H54 (cell line): ENCODE data around the gene IL15.
"Not testable (repeated sequence)": the region's sequence is repeated elsewhere in the genome, so short reads cannot be mapped to it uniquely, and the experiment has no call there.

Experiments used
- DNase-seq: peaks from one replicate; pipeline ENCODE4 v3.0.0; 2011; ENCODE audit warnings: low spot score, mixed read lengths; ENCODE audit not compliant: insufficient read length
- FAIRE-seq: peaks from 3 replicates; lab custom pipeline; 2011; peaks lifted over from hg19 to GRCh38; lab: Jason Lieb, UNC
- POLR2A ChIP-seq: IDR thresholded peaks from 2 replicates; pipeline ENCODE4 v1.6.1; 2011; ENCODE audit warnings: low read depth, mild to moderate bottlenecking, low read length

The IL15 gene

DNA sequence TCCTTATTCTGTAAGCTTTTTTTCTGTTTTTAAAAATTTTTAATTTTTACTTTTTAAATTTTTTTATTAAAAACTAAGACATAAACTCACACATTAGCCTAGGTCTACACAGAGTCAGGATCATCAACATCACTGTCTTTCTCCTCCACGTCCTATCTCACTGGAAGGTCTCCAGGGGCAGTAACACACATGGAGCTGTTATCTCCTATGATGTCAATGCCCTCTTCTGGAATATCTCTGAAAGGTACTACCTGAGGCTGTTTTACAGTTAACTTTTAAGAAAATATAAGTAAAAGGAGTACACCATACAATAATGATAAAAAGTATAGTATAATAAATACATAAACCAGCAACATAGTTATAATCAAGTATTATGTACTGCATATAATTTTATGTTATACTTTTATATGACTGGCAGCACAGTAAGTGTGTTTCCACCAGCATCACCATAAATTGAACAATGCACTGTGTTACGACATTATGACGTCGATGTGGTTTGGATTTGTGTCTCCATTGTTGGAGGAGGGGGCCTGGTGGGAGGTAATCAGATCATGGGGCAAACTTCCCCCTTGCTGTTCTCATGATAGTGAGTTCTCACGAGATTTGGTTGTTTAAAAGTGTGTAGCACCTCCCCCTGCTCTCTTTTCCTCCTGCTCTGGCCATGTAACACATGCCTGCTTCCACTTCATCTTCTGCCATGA lies 21.3 kb downstream of the IL15 start:
- DNase-seq (no peak), FAIRE-seq (no peak)
- TF ChIP-seq POLR2A, result no peak

DNA sequence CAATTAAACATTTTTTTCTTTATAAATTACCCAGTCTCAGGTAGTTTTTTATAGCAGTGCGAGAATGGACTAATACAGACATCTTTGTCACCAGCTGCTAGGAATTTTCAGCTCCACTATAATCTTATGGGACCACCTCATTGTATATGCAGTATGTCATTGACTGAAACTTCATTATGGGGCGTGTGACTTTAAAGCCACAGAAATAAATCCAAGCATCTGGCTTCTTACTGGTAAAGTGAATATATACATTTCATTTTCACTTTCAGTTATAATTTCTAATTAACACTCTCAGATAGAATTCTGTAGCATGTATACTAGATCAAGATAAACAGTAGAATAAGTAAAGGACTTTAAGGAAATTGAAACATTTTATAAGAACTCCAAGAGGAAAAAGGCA lies 21.9 kb downstream of the IL15 start:
- no peak for TF ChIP-seq POLR2A
- no peak for DNase-seq
- no peak for FAIRE-seq

DNA sequence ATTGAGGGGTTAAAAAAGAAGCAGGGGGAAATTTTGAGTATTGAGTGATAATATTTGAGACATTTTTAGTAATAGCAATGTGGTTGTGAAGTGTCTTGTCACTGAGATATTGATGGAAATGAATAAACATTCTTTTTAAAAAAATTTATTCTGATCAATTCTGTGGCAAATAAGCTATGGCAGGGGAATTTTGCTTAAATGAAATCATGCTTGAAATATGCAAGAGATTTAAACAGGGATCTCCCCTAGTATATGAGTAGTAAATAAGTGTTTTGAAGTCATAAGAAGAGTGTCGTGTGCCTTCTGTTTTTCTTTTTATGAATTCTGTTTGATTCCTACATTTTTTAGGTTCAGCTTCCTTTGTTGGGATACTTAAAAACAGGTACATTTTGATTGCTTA lies 23.2 kb downstream of the IL15 start:
- no peak for DNase-seq
- no peak for TF ChIP-seq POLR2A
- no peak for FAIRE-seq

DNA sequence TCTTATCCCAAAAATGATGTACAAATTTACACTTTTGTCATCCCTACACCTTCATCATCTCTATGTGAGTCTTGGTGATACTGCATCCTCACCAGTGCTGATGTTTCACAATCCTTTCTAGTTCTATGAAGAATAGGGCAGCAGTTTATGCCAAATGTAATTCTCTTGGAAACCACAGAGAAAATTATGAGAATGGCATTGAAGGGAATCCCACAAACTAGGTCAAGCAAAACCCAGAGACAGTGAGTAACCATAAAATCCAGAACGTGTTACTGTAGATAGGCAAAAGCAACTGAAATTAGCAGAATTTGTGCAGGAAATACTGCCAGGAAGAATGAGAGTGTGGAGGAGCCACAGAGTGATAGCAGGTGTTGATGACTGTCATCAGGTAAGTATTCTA lies 24.5 kb downstream of the IL15 start:
- FAIRE-seq, result no peak
- no peak for TF ChIP-seq POLR2A

DNA sequence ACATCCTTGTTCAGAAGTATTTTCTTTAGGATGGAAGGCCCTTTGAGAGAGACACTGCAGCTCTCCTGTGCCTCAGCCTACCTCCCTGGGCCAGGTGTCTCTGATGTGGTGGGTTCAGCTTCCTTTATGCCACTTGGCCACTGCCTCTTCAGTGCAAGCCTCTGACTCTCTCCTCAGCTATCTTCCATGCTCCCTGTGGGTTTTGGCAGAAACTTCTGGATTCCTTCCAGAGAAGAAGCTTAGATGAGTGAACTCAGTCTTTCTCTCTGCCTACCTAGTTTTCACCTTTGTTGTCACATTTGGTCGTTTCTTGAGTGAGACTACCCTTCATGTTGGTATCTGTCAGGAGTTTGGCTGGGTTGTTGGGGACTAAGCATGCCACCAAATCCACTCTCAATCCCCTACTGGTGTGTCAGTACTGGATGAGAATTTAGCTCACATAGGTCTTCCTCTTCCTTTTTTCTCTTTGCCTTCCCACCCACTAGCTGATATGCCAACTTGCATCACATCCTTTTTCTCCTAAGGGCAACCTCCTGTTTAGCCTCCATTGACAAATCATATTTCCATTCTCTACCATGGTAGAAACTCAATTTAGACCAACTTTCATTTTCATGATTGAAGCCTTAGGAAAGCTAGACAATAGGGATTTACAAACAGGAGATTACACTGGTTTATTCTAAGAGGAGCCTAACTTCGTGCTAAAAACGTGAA lies 32.0 kb downstream of the IL15 start:
- TF ChIP-seq POLR2A, result no peak
- DNase-seq, result no peak
- FAIRE-seq, result no peak

More for the DNA sequence above, 24.5 kb downstream of the IL15 start:
- no peak for DNase-seq

DNA sequence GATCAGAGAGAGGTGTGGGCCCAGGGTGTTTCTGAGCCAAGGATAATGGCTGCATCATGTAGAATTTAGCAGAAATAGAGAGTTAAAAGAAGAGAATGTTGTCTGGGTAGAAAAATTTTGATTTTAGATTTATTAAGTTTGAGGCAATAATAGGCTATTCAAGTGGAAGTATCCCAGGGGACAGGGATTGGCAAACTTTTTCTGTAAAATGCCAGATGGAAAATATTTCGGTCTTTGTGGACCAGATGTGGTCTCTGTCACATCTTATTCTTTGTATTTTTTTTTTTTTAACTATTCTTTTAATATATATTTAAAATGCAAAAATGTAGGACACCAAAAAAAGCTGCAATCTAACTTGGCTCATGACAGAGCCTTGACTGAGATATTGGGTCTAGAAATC lies 33.1 kb downstream of the IL15 start:
- DNase-seq (no peak), FAIRE-seq (no peak)
- no peak for TF ChIP-seq POLR2A

DNA sequence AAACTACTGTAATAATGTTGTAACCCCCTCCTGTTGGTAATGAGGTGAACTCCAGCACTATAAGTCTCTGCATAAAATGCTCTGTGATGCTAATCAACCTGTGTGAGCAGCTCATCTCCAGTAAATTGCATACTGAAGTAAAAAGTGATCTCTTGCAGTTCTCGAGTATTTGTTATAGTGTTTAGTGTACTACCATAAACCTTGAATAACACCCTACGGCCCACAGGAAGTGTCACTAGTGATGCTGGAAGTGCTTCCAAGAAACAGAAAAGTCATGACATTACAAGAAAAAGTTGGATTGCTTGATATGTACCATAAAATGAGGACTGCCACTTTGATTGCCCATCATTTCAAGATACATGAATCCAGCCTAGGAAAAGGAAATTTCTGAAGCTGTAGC lies 39.0 kb downstream of the IL15 start:
- FAIRE-seq (no peak), DNase-seq (no peak)
- no peak for TF ChIP-seq POLR2A

DNA sequence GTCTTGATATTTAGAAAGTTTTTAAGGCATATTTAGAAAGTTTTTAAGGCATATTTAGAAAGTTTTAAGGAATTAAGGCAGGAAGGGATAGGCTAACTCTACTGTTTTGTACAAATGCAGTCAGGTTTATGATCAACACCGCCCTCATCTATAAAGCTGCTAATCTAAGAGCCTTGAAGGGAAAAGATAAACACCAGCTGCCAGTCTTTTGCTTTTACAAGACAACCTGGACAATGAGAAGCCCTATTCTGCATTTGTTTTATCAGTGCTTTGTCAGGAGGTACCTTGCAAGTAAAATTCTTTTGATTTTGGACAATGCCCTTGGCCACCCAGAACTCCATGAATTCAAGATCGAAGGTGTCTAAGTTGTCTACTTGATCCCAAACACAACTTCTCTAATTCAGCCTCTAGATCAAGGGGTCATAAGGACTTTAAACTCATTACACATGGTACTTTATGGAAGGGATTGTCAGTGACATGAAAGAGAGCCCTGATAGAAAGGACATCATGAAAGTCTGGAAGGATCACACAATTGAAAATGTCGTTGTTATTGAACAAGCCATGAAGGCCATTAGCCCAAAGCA lies 39.8 kb downstream of the IL15 start:
- DNase-seq (no peak), FAIRE-seq (no peak)
- no peak for TF ChIP-seq POLR2A

DNA sequence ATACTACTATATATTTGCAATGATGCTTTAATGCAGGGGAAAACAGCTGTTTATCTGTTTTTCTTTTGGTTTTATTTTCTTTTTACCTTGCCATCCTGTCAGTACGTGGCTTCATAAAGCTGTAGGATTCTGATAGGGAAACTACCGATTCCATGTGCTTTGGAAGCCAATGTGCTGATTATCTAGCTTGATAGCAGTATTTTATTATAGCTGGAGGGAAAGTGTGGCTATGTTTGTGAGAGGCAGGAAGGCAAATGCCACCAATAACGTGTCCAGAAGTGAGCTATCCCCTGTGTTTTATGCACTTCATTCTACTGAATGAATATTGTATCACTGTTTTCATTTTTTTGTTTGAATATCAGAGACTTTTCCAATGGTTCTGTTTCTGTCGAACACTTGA lies 43.7 kb downstream of the IL15 start:
- DNase-seq (no peak), FAIRE-seq (no peak)

DNA sequence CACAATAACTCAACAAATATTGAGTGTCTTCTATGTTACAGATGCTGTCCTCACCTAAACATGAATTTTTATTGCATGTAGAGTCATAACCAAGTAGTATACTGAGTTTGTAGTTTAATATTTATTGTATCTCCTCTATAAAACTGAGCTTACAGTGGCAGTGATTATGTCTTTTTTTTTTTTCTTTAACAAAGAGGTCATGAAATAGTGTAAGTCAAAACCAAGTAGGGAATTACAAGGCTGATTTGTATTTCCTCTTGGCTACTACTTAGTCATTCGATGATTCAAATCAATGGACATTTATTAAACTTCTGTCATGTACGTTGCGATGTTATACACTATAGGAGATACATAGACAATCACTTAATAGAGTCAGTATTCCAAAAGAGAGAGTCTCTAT lies 48.4 kb downstream of the IL15 start:
- FAIRE-seq (peak; percentile 20), DNase-seq (peak; percentile 11)
- no peak for TF ChIP-seq POLR2A

More for the DNA sequence above, 43.7 kb downstream of the IL15 start:
- TF ChIP-seq POLR2A, result no peak

DNA sequence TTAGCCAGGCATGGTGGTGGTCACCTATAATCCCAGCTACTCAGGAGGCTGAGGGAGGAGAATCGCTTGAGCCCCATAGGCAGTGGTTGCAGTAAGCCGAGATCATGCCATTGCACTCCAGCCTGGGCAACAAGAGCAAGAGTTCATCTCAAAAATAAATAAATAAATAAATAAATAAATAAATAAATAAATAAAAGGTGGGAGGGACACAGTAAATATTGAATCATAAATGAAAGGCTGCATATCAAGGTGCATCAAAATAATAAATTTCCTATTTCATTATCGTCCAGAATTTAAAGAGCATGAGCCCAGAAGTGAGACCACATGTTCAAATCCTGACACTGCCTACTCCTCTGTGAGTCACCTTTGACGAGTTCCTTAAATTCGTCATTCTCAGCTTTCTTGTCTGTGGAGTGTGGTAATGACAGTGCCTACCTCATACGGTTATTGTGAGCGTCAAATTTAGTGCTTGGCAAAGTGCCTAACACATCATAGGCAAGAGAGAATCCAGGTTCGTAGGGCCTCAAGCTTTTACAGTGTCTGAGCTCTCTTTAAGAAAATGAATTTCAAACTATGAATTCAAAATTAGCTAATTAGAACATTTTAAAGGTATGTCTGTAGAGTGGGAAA lies 49.9 kb downstream of the IL15 start:
- FAIRE-seq (peak; percentile 68), DNase-seq (peak; percentile 23)
- no peak for TF ChIP-seq POLR2A

DNA sequence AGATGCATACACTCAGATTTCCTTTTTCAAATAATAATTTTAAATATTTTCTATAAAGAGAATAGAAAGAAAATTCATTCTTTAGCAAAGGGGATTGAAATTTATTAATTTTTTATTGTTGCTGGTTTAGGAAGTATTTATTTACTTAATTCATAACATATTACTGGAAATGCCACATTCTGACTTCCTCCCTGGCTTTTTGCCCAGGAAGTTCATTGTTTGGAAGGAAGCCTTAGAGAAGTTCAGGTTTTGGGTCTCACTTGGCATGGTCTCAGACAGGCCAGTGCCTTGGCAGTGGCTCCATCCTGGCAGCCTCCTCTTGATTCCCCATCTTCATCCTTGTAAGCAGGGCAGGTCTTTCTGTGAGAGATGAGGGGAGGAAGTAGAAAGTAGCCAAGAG lies 50.5 kb downstream of the IL15 start:
- TF ChIP-seq POLR2A, result no peak

DNA sequence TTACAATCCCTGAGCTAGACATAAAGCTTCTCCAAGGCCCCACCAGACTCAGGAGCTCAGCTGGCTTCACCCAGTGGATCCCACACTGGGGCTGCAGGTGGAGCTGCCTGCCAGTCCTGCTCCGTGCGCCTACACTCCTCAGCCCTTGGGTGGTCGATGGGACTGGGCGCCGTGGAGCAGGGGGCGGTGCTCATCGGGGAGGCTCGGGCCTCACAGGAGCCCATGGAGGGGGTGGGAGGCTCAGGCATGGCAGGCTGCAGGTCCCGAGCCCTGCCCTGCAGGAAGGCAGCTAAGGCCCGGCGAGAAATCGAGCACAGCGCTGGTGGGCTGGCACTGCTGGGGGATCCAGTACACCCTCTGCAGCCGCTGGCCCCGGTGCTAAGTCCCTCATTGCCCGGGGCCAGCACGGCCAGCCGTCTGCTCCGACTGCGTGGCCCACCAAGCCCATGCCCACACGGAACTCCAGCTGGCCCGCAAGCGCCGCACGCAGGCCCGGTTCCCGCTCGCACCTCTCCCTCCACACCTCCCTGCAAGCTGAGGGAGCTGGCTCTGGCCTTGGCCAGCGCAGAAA lies 53.4 kb downstream of the IL15 start:
- FAIRE-seq, DNase-seq: not testable (repeated sequence)

More for the DNA sequence above, 50.5 kb downstream of the IL15 start:
- DNase-seq (no peak), FAIRE-seq (no peak)

DNA sequence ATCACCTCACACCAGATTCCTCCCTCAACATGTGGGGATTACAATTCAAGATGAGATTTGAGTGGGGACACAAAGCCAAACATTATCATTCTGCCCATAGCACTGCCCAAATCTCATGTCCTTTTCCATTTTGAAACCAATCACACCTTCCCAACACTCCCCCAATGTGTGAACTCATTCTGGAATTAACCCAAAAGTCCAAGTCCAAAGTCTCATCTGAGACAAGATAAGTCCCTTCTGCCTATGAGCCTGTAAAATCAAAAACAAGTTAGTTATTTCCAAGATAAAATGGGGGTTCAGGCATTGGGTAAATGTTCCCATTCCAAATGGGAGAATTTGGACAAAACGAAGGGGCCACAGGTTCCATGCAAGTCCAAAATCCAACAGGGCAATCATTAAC lies 54.9 kb downstream of the IL15 start:
- DNase-seq, FAIRE-seq: not testable (repeated sequence)
